ENCODE data around the gene ZMIZ1. TPM values are rescaled to one million over a fixed set of nuclear protein-coding genes. Genes with fewer than 3 reads are reported as not detected.

Gene ZMIZ1
- total RNA-seq, 1 donor from 2014 or later = 48.8 TPM

- DNase-seq (ENCODE audit: missing footprints) = no peak
- intact Hi-C loops (cut with DNase I) = loop anchor here (5.0 kb wide), 1 partner anchor 65 kb away; no protein-coding TSS in a partner anchor
- ATAC-seq = no peak
Observed at GRCh38 chr10:79072041-79072441, 3.3 kb downstream of the ZMIZ1 start.

GRCh38 chr10:79072994-79073645 lies 4.4 kb downstream of the ZMIZ1 start:
- ATAC-seq (no peak), DNase-seq (ENCODE audit: missing footprints) (no peak)
- intact Hi-C loops (cut with DNase I) = loop anchor here (5.0 kb wide), 1 partner anchor 64 kb away; no protein-coding TSS in a partner anchor

GRCh38 chr10:79073784-79074432 lies 5.1 kb downstream of the ZMIZ1 start:
- ATAC-seq = no peak
- DNase-seq (ENCODE audit: missing footprints) = peak; percentile 79
- intact Hi-C loops (cut with DNase I) = loop anchor here (5.0 kb wide), 1 partner anchor 63 kb away; no protein-coding TSS in a partner anchor

- intact Hi-C loops (cut with DNase I) = loop anchor here (5.0 kb wide), 1 partner anchor 63 kb away; no protein-coding TSS in a partner anchor
- no peak for ATAC-seq
- no peak for DNase-seq (ENCODE audit: missing footprints)
Observed at GRCh38 chr10:79074732-79075131, 6.0 kb downstream of the ZMIZ1 start.

GRCh38 chr10:79075418-79075817 lies 6.7 kb downstream of the ZMIZ1 start:
- ATAC-seq (no peak), DNase-seq (ENCODE audit: missing footprints) (no peak)
- intact Hi-C loops (cut with DNase I) = no loop called here

- ATAC-seq = no peak
- intact Hi-C loops (cut with DNase I) = loop anchor here (2.0 kb wide), 2 partner anchors 35 to 77 kb away; no protein-coding TSS in a partner anchor
- no peak for DNase-seq (ENCODE audit: missing footprints)
Observed at GRCh38 chr10:79077488-79078173, 8.9 kb downstream of the ZMIZ1 start.

- ATAC-seq = no peak
- intact Hi-C loops (cut with DNase I) = loop anchor here (2.0 kb wide), 2 partner anchors 34 to 76 kb away; no protein-coding TSS in a partner anchor
- peak; percentile 26 for DNase-seq (ENCODE audit: missing footprints)
Observed at GRCh38 chr10:79078367-79079053, 9.7 kb downstream of the ZMIZ1 start.

GRCh38 chr10:79079054-79079397 lies 10.3 kb downstream of the ZMIZ1 start:
- DNase-seq (ENCODE audit: missing footprints) (peak; percentile 42), ATAC-seq (no peak)
- intact Hi-C loops (cut with DNase I) = loop anchor here (2.0 kb wide), 2 partner anchors 34 to 76 kb away; no protein-coding TSS in a partner anchor

GRCh38 chr10:79079490-79080355 lies 11.0 kb downstream of the ZMIZ1 start:
- peak; percentile 73 for DNase-seq (ENCODE audit: missing footprints)
- ATAC-seq = peak; percentile 58

GRCh38 chr10:79081353-79082034 lies 12.7 kb downstream of the ZMIZ1 start:
- intact Hi-C loops (cut with DNase I) = no loop called here
- DNase-seq (ENCODE audit: missing footprints) (peak; percentile 64), ATAC-seq (no peak)

More at GRCh38 chr10:79079490-79080355, 11.0 kb downstream of the ZMIZ1 start:
- intact Hi-C loops (cut with DNase I) = loop anchor here (2.0 kb wide), 2 partner anchors 33 to 75 kb away; no protein-coding TSS in a partner anchor

- DNase-seq (ENCODE audit: missing footprints) (peak; percentile 69), ATAC-seq (no peak)
- intact Hi-C loops (cut with DNase I) = no loop called here
Observed at GRCh38 chr10:79082035-79082373, 13.2 kb downstream of the ZMIZ1 start.

- ATAC-seq = no peak
- intact Hi-C loops (cut with DNase I) = no loop called here
- DNase-seq (ENCODE audit: missing footprints) = peak; percentile 25
Observed at GRCh38 chr10:79082631-79083596, 14.1 kb downstream of the ZMIZ1 start.

- intact Hi-C loops (cut with DNase I) = no loop called here
- DNase-seq (ENCODE audit: missing footprints) (peak; percentile 99), ATAC-seq (peak; percentile 76)
Observed at GRCh38 chr10:79084012-79084971, 15.5 kb downstream of the ZMIZ1 start.

GRCh38 chr10:79084972-79085597 lies 16.3 kb downstream of the ZMIZ1 start:
- DNase-seq (ENCODE audit: missing footprints) (no peak), ATAC-seq (peak; percentile 22)
- intact Hi-C loops (cut with DNase I) = no loop called here

- DNase-seq (ENCODE audit: missing footprints) (no peak), ATAC-seq (no peak)
- intact Hi-C loops (cut with DNase I) = no loop called here
Observed at GRCh38 chr10:79086822-79087221, 18.1 kb downstream of the ZMIZ1 start.
